Measurements from ENCODE around the gene ATPAF1.

Gene ATPAF1

DNA sequence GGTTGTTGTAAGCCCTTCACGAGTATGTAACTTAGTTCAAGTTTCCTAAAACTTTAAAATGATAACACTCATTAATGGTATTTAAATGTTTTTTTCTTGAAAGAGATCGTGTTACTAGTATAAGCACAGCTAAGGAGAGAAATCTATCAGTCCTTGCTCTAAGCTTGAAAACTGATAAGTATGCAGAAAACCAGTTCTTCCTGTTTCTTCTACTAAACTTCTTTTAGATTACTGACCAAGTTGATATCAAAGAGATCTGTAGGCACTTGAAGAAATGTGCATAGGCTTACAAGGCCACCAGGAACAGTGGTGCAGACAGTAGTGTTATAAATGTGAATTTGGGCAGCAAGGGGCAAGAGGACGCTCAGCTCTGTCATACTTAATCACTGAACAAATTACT, 46.8 kb upstream of the ATPAF1 start (continued):
- TF ChIP-seq ZNF426 (tag by site-specific recombination; IDR thresholded peaks at IDR 0.05) (no peak), TRIM28 (IDR thresholded peaks at IDR 0.05; ENCODE audit: borderline replicate concordance, low read length) (no peak), ZNF785 (tag by site-specific recombination; IDR thresholded peaks at IDR 0.05) (no peak)
- TF ChIP-seq, protein P1, sequence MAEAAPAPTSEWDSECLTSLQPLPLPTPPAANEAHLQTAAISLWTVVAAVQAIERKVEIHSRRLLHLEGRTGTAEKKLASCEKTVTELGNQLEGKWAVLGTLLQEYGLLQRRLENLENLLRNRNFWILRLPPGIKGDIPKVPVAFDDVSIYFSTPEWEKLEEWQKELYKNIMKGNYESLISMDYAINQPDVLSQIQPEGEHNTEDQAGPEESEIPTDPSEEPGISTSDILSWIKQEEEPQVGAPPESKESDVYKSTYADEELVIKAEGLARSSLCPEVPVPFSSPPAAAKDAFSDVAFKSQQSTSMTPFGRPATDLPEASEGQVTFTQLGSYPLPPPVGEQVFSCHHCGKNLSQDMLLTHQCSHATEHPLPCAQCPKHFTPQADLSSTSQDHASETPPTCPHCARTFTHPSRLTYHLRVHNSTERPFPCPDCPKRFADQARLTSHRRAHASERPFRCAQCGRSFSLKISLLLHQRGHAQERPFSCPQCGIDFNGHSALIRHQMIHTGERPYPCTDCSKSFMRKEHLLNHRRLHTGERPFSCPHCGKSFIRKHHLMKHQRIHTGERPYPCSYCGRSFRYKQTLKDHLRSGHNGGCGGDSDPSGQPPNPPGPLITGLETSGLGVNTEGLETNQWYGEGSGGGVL (tag by site-specific recombination; IDR thresholded peaks at IDR 0.05) = no peak
- TF ChIP-seq, protein P2, sequence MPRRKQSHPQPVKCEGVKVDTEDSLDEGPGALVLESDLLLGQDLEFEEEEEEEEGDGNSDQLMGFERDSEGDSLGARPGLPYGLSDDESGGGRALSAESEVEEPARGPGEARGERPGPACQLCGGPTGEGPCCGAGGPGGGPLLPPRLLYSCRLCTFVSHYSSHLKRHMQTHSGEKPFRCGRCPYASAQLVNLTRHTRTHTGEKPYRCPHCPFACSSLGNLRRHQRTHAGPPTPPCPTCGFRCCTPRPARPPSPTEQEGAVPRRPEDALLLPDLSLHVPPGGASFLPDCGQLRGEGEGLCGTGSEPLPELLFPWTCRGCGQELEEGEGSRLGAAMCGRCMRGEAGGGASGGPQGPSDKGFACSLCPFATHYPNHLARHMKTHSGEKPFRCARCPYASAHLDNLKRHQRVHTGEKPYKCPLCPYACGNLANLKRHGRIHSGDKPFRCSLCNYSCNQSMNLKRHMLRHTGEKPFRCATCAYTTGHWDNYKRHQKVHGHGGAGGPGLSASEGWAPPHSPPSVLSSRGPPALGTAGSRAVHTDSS (tag by site-specific recombination; IDR thresholded peaks at IDR 0.05) = no peak

DNA sequence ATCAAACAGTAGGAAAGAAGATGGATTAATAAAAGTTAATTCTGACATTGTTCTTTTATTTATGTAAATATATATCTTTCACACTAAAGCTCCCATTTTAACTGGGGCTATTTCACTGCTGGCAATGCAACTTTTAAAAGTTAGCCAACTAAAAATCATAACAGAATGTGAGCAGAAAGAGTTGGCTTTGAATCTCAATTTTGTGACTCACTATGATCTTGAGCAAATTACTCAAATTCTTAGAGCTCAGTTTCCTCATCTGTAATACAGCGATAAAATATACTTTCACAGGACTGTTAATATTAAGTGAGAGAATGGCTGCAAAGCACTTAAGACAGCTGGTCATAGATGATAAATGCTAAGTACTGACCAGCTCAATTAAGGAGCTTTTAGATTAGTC, 40.0 kb upstream of the ATPAF1 start:
- ChIA-PET POLR2A (interaction anchor here (0.8 kb wide), 1 partner anchor 11 kb away, joined by 3 read pairs; the partner anchor contains the start of gene EFCAB14), CTCF (interaction anchor here (0.6 to 2.0 kb wide), 6 partner anchors 15 to 217 kb away, joined by 3 to 7 read pairs (median 5); partner anchors contain the start of gene ATPAF1)
- no peaks in the 10 kb centered on the region for H3K4me1 ChIP-seq (ENCODE audit: control insufficient read depth, insufficient read depth, low read length)
- no peak for TF ChIP-seq ZNF335 (tag by site-specific recombination; conservative IDR thresholded peaks at IDR 0.05)
- no peak for TF ChIP-seq ZNF792 (tag by site-specific recombination; IDR thresholded peaks at IDR 0.05)
- TF ChIP-seq, protein P3, sequence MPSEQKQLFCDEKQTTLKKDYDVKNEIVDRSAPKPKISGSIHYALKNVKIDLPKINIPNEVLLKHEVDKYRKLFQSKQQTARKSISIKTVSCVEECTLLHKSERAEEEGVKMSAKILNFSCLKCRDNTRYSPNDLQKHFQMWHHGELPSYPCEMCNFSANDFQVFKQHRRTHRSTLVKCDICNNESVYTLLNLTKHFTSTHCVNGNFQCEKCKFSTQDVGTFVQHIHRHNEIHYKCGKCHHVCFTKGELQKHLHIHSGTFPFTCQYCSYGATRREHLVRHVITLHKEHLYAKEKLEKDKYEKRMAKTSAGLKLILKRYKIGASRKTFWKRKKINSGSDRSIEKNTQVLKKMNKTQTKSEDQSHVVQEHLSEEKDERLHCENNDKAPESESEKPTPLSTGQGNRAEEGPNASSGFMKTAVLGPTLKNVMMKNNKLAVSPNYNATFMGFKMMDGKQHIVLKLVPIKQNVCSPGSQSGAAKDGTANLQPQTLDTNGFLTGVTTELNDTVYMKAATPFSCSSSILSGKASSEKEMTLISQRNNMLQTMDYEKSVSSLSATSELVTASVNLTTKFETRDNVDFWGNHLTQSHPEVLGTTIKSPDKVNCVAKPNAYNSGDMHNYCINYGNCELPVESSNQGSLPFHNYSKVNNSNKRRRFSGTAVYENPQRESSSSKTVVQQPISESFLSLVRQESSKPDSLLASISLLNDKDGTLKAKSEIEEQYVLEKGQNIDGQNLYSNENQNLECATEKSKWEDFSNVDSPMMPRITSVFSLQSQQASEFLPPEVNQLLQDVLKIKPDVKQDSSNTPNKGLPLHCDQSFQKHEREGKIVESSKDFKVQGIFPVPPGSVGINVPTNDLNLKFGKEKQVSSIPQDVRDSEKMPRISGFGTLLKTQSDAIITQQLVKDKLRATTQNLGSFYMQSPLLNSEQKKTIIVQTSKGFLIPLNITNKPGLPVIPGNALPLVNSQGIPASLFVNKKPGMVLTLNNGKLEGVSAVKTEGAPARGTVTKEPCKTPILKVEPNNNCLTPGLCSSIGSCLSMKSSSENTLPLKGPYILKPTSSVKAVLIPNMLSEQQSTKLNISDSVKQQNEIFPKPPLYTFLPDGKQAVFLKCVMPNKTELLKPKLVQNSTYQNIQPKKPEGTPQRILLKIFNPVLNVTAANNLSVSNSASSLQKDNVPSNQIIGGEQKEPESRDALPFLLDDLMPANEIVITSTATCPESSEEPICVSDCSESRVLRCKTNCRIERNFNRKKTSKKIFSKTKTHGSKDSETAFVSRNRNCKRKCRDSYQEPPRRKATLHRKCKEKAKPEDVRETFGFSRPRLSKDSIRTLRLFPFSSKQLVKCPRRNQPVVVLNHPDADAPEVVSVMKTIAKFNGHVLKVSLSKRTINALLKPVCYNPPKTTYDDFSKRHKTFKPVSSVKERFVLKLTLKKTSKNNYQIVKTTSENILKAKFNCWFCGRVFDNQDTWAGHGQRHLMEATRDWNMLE (tag by site-specific recombination; conservative IDR thresholded peaks at IDR 0.05; ENCODE audit: low read depth) = no peak
- TF ChIP-seq, protein P4, sequence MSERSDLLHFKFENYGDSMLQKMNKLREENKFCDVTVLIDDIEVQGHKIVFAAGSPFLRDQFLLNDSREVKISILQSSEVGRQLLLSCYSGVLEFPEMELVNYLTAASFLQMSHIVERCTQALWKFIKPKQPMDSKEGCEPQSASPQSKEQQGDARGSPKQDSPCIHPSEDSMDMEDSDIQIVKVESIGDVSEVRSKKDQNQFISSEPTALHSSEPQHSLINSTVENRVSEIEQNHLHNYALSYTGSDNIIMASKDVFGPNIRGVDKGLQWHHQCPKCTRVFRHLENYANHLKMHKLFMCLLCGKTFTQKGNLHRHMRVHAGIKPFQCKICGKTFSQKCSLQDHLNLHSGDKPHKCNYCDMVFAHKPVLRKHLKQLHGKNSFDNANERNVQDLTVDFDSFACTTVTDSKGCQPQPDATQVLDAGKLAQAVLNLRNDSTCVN (tag by site-specific recombination; optimal IDR thresholded peaks at IDR 0.05) = no peak
- no peak for TF ChIP-seq ZNF707 (tag by site-specific recombination; IDR thresholded peaks at IDR 0.05)
- TF ChIP-seq ZNF624 (tag by site-specific recombination; IDR thresholded peaks at IDR 0.05) = no peak
- TF ChIP-seq KLF10 (tag by site-specific recombination; IDR thresholded peaks at IDR 0.05) = no peak
- no peak for TF ChIP-seq ZNF426 (tag by site-specific recombination; IDR thresholded peaks at IDR 0.05)
- no peak for TF ChIP-seq HOXD13 (CRISPR knock-in tag; IDR thresholded peaks at IDR 0.05; ENCODE audit: borderline replicate concordance)
- no peak for TF ChIP-seq ZNF157 (tag by site-specific recombination; IDR thresholded peaks at IDR 0.05)
- no peak for TF ChIP-seq ZNF791 (tag by site-specific recombination; IDR thresholded peaks at IDR 0.05)
- TF ChIP-seq HOXA7 (CRISPR knock-in tag; IDR thresholded peaks at IDR 0.05; ENCODE audit: borderline replicate concordance) = no peak
- TF ChIP-seq ZNF837 (tag by site-specific recombination; IDR thresholded peaks at IDR 0.05) = no peak
- no peak for TF ChIP-seq ZBTB8A (tag by site-specific recombination; IDR thresholded peaks at IDR 0.05)
- TF ChIP-seq ZNF549 (tag by site-specific recombination; IDR thresholded peaks at IDR 0.05) = no peak
- TF ChIP-seq, protein P5, sequence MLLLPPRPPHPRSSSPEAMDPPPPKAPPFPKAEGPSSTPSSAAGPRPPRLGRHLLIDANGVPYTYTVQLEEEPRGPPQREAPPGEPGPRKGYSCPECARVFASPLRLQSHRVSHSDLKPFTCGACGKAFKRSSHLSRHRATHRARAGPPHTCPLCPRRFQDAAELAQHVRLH (tag by site-specific recombination; IDR thresholded peaks at IDR 0.05) = no peak
- no peak for TF ChIP-seq BCL11B (tag by site-specific recombination; IDR thresholded peaks at IDR 0.05; ENCODE audit: low read depth)
- no peak for TF ChIP-seq ZNF366 (tag by site-specific recombination; conservative IDR thresholded peaks at IDR 0.05)
- H3K9me3 ChIP-seq (ENCODE audit: control insufficient read depth, insufficient read depth, low read depth, low read length) = no peaks in the 10 kb centered on the region
- no peak overlapping the region for H3K27ac ChIP-seq (ENCODE audit: extremely low read depth, low read depth, low read length)
- peaks cover 46 to 94% of the 10 kb centered on the region in 2 experiments for H3K36me3 ChIP-seq (ENCODE audit: control insufficient read depth in 2 of 2, insufficient read depth in 1 of 2, low read length in 2 of 2)
- no peak overlapping the region for H3K4me3 ChIP-seq (ENCODE audit: low read depth, low read length)

Data from HEK293 (cell line).